GM12865 (cell line): ENCODE results near the gene HDGFL2.

Experiments
- DNase-seq: peaks from one replicate; pipeline ENCODE4 v3.0.0; 2010; ENCODE audit warnings: low read depth
- H3K4me3 ChIP-seq: 2 replicates; pipeline ENCODE4 v1.5.1; 2011; ENCODE audit warnings: mild to moderate bottlenecking, low read depth, low read length, control low read depth
- TF ChIP-seq, protein P1 (sequence below): IDR thresholded peaks from 2 replicates; pipeline ENCODE4 v1.5.1; 2011; ENCODE audit warnings: low read length, control low read depth, low read depth, inconsistent platforms; ENCODE audit not compliant: insufficient read depth; ENCODE audit errors: missing control alignments

The HDGFL2 gene

DNA sequence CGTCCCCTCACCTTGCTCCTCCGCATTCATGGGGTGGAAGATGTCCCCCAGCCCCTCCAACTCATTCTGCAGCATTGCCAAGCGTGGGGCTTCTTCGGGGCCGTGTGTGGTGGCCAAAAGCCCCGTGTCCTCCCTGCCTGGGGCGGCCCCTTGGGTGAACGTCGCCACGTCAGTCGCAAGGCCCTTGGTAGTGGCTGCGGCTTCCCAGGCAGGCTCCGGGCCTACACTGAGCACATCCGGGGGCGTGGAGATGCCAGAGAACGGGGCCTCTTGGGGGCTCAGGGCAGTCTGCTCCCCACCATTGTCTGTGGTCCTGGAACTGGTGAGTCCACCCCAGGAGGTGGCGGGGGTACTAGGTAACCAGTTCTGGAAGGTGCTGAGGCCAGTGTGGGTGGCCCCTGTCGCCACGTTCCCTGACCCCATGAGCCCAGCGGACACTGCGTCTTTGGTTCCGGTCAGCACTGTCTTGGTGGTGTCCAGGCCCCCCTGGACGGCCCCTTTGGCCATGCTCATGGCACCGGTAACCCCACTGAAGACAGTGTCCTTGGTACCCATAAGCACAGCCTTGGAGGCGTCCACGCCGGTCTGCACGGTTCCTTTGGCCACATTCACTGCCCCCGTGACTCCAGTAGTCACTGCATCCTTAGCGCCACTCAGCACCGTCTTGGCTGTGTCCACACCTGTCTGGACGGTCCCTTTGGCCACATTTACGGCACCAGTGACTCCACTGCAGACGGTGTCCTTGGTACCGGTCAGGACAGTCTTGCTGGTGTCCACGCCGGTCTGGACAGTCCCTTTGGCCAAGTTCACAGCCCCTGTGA, 38.5 kb downstream of the HDGFL2 start:
- DNase-seq = no peak
- TF ChIP-seq, protein P1, sequence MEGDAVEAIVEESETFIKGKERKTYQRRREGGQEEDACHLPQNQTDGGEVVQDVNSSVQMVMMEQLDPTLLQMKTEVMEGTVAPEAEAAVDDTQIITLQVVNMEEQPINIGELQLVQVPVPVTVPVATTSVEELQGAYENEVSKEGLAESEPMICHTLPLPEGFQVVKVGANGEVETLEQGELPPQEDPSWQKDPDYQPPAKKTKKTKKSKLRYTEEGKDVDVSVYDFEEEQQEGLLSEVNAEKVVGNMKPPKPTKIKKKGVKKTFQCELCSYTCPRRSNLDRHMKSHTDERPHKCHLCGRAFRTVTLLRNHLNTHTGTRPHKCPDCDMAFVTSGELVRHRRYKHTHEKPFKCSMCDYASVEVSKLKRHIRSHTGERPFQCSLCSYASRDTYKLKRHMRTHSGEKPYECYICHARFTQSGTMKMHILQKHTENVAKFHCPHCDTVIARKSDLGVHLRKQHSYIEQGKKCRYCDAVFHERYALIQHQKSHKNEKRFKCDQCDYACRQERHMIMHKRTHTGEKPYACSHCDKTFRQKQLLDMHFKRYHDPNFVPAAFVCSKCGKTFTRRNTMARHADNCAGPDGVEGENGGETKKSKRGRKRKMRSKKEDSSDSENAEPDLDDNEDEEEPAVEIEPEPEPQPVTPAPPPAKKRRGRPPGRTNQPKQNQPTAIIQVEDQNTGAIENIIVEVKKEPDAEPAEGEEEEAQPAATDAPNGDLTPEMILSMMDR = no peak
- H3K4me3 ChIP-seq = no peak overlapping the region

DNA sequence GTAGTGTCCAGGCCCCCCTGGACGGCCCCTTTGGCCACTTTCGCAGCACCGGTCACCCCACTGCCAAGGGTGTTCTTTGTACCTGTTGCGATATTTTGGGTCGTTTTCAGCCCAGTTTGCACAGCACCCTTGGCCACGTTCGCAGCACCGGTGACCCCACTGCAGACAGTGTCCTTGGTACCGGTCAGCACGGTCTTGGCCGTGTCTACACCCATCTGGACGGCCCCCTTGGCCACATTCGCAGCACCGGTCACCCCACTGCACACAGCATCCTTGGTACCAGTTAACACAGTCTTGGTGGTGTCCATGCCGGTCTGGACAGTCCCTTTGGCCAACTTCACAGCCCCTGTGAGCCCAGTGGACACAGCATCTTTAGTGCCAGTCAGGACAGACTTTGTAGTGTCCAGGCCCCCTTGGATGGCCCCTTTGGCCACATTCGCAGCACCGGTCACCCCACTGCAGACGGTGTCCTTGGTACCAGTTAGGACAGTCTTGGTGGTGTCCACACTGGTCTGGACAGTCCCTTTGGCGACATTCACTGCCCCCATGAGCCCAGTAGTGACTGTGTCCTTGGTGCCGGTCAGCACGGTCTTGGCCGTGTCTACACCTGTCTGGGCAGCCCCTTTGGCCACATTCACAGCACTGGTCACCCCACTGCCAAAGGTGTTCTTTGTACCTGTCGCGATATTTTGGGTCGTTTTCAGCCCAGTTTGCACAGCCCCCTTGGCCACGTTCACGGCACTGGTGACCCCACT, 39.4 kb downstream of the HDGFL2 start:
- no peak for DNase-seq
- TF ChIP-seq, protein P1 = no peak
- no peak overlapping the region for H3K4me3 ChIP-seq

DNA sequence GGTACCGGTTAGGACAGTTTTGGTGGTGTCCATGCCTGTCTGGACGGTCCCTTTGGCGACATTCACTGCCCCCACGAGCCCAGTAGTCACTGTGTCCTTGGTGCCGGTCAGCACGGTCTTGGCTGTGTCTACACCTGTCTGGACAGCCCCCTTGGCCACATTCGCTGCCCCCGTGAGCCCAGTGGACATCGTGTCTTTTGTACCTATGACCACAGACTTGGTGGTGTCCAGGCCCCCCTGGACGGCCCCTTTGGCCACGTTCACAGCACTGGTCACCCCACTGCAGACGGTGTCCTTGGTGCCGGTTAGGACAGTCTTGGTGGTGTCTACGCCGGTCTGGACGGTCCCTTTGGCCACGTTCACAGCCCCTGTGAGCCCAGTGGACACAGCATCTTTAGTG, 40.0 kb downstream of the HDGFL2 start:
- TF ChIP-seq, protein P1 = no peak
- no peak for DNase-seq
- no peak overlapping the region for H3K4me3 ChIP-seq

DNA sequence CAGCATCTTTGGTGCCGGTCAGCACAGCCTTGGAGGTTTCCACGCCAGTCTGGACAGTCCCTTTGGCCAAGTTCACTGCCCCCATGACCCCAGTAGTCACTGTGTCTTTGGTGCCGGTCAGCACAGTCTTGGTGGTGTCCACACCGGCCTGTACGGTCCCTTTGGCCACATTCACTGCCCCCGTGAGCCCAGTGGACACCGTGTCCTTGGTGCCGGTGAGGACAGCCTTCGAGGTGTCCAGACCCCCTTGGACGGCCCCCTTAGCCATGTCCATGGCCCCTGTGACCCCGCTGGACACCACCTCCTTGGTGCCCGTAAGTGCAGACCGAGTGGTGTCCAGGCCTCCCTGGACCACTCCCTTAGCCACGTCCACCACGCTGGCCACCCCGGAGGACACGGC, 41.2 kb downstream of the HDGFL2 start:
- no peak overlapping the region for H3K4me3 ChIP-seq
- TF ChIP-seq, protein P1 = no peak
- DNase-seq = no peak

DNA sequence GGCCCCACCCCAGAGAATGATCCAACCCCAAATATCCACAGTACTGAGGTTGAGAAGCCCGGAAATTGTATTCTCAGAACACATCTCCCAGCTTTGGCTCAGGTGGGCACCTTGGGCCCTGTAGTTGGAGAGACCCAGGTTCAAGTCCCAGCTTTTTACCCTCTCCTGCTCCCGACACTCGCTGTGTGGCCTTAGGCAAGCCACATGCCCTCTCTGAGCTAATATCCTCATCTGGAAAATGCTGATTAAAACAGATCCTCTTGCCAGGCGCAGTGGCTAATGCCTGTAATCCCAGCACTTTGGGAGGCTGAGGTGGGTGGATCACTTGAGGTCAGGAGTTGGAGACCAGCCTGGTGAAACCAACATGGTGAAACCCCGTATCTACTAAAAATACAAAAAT, 43.6 kb downstream of the HDGFL2 start:
- no peak overlapping the region for H3K4me3 ChIP-seq
- TF ChIP-seq, protein P1 = no peak
- no peak for DNase-seq

DNA sequence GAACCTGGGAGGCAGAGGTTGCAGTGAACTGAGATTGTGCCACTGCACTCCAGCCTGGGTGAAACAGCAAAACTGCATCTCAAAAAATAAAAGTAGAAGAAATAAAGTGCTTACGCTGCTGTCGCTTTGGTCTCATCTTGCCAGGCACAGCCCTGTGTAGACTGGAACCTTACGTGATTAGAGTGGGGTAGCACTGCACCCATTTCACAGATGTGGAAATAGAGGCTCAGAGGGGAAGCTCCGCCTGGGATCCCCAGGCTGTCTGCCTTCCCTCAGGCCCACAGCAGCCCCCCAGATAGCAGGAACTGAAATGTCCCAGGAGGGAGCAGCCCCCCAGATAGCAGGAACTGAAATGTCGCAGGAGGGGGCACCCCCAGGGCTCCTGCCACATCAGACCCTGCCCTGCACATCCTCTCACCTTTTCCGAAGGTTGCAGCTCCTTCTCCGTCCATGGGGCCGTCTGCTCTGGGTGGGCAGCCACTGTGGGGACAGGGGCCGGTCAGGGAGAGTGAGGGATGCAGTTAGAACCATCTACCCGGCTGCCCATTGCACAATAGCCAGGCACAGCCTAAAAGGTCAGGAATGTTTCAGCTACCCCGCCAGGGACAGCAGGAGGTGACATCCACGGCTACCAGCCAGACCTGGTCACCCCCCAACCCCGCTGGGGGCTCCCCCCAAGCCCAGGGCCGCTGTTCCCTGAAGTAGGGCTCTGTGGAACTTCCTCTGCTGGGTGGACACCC, 44.3 kb downstream of the HDGFL2 start:
- no peak for DNase-seq
- no peak overlapping the region for H3K4me3 ChIP-seq
- TF ChIP-seq, protein P1 = no peak
